Karpas-422 (cell line): ENCODE results near the gene EFHB. TPM values are rescaled to one million over a fixed set of nuclear protein-coding genes. Genes with fewer than 3 reads are reported as not detected.

ENCODE experiments used
- DNase-seq: peaks from one replicate; pipeline ENCODE4 v3.0.0-alpha.2; 2015
- H2AFZ ChIP-seq: fragments of 200-600 bp; sonication (generic); 2 replicates; pipeline ENCODE4 v1.6.1; 2014; ENCODE audit warnings: antibody characterized with exemption, low read length, mixed read lengths
- H3K27ac ChIP-seq: fragments of 200-600 bp; sonication (generic); 2 replicates; pipeline ENCODE4 v1.5.1; 2014; ENCODE audit warnings: mild to moderate bottlenecking, low read length, moderate library complexity
- H3K27me3 ChIP-seq: fragments of 200-600 bp; sonication (generic); 2 replicates; pipeline ENCODE4 v1.6.1; 2014; ENCODE audit warnings: low read length, mixed read lengths
- H3K36me3 ChIP-seq: fragments of 200-600 bp; sonication (generic); 2 replicates; pipeline ENCODE4 v1.6.1; 2014; ENCODE audit warnings: low read length, mixed read lengths; ENCODE audit not compliant: insufficient read depth
- H3K4me1 ChIP-seq: fragments of 200-600 bp; sonication (generic); 2 replicates; pipeline ENCODE4 v1.6.1; 2014; ENCODE audit warnings: mild to moderate bottlenecking, low read length, mixed read lengths
- H3K4me2 ChIP-seq: fragments of 200-600 bp; sonication (generic); 2 replicates; pipeline ENCODE4 v1.6.1; 2014; ENCODE audit warnings: low read length, low read depth, mild to moderate bottlenecking; ENCODE audit not compliant: poor library complexity, severe bottlenecking
- H3K4me3 ChIP-seq: fragments of 200-600 bp; sonication (generic); 2 replicates; pipeline ENCODE4 v1.5.1; 2014; ENCODE audit warnings: mild to moderate bottlenecking, antibody characterized with exemption, low read length, mixed read lengths
- H3K79me2 ChIP-seq: fragments of 200-600 bp; sonication (generic); 2 replicates; pipeline ENCODE4 v1.6.1; 2014; ENCODE audit warnings: mild to moderate bottlenecking, low read length, mixed read lengths
- H3K9ac ChIP-seq: fragments of 200-600 bp; sonication (generic); 2 replicates; pipeline ENCODE4 v1.6.0; 2014; ENCODE audit warnings: low read length
- H3K9me2 ChIP-seq: fragments of 200-600 bp; sonication (generic), shearing (Covaris generic); replicated peaks from 2 replicates; pipeline ENCODE4 v1.6.0; 2014; ENCODE audit warnings: mild to moderate bottlenecking, low read length, moderate library complexity; ENCODE audit not compliant: insufficient read depth
- H3K9me3 ChIP-seq: fragments of 300-700, 200-600 bp; sonication (generic); 2 replicates; pipeline ENCODE4 v1.6.1; 2014; ENCODE audit warnings: low read length, mixed read lengths
- H4K20me1 ChIP-seq: fragments of 200-600 bp; sonication (generic); 2 replicates; pipeline ENCODE4 v1.6.1; 2014; ENCODE audit warnings: mild to moderate bottlenecking, antibody characterized with exemption, low read length, low read depth; ENCODE audit not compliant: insufficient read depth
- total RNA-seq: library from RNA; depleted of rRNA; stranded (reverse); fragments of >200 nt; shearing (Covaris generic); gene quantifications from 2 replicates; pipeline ENCODE4 v1.2.3, GENCODE V29; 2014; ENCODE audit warnings: low replicate concordance

Gene EFHB
- total RNA-seq, 1 experiment from 2014 or later: 7.3 TPM

DNA sequence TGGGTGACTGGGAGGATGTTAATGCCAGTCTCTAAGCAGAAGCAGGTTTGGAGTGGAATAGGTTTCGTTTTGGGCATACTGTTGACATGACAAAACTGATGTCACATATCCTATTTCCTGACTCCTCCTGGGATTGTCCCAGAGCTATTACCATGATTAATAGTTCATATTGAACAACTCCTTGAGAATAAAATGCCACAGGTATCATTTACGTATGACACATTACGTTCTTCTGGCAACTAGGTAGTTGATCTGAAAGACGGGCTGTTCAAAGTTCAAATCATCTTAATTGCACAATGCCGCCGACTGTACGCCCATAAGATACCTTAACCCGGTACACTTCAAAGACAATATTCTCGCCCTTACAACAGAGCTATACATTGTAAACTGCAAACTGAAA, 11.5 kb upstream of the EFHB start:
- Histone ChIP-seq H3K9ac (no peak overlapping the region), H3K79me2 (peaks cover 41% of the 10 kb centered on the region), H3K27me3 (no peaks in the 10 kb centered on the region), H4K20me1 (peaks cover 23% of the 10 kb centered on the region), H2AFZ (no peak overlapping the region), H3K4me2 (peak overlapping the region; percentile 85), H3K4me1 (peaks cover 34% of the 10 kb centered on the region), H3K4me3 (peak overlapping the region; percentile 94; the same call in 1 of the 2 replicates), H3K9me3 (no peaks in the 10 kb centered on the region), H3K36me3 (no peaks in the 10 kb centered on the region), H3K9me2 (peaks cover 8% of the 10 kb centered on the region; the same call in 1 of the 2 replicates), H3K27ac (no peak overlapping the region)
- no peak for DNase-seq

DNA sequence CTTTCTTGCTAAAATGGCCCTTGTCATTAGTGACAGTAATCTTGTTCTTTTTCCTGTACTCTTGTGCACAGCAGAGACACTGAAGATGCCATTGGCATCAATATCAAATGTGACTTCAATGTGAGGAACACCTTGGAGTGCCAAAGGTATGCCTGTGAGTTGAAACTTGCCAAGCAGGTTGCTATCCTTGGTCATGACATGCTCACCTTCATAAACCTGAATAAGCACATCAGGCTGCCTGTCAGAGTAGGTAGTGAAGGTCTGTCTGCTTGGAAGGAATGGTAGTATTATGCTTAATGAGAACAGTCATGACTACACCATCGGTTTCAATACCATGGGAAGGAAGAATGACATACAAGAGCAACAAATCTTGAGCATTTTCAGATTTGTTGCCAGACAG, 6.6 kb upstream of the EFHB start:
- Histone ChIP-seq H3K27me3 (no peaks in the 10 kb centered on the region), H3K79me2 (no peaks in the 10 kb centered on the region), H4K20me1 (no peaks in the 10 kb centered on the region), H3K9me2 (0 out of 2 replicates have a peak, but pooled peaks cover 1% of the 10 kb centered on the region), H3K4me3 (no peak overlapping the region), H3K36me3 (no peaks in the 10 kb centered on the region), H3K4me1 (peaks cover 1% of the 10 kb centered on the region), H3K4me2 (no peak overlapping the region), H3K27ac (no peak overlapping the region), H3K9ac (no peak overlapping the region), H2AFZ (no peak overlapping the region), H3K9me3 (no peaks in the 10 kb centered on the region)
- DNase-seq: no peak

DNA sequence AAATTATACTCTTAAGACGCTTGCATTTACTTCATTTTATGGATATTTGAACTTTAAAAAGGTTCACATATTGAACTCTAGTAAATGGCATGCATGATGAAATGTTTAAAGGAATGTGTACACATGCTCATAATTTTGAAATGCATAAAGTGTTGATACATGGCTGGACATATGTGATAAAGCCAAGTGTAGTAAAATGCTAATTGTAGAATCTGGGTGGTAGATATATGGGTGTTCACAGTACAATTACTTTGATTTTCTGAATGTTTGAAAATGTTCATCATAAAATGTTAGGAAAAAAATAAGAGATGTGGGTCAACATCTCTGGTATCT, 4.2 kb upstream of the EFHB start:
- Histone ChIP-seq H3K79me2 (no peaks in the 10 kb centered on the region), H3K9me2 (no peaks in the 10 kb centered on the region), H2AFZ (no peak overlapping the region), H3K4me2 (no peak overlapping the region), H3K27ac (no peak overlapping the region), H3K9ac (no peak overlapping the region), H4K20me1 (no peaks in the 10 kb centered on the region), H3K9me3 (no peaks in the 10 kb centered on the region), H3K27me3 (no peaks in the 10 kb centered on the region), H3K4me1 (no peaks in the 10 kb centered on the region), H3K4me3 (no peak overlapping the region), H3K36me3 (no peaks in the 10 kb centered on the region)
- no peak for DNase-seq

DNA sequence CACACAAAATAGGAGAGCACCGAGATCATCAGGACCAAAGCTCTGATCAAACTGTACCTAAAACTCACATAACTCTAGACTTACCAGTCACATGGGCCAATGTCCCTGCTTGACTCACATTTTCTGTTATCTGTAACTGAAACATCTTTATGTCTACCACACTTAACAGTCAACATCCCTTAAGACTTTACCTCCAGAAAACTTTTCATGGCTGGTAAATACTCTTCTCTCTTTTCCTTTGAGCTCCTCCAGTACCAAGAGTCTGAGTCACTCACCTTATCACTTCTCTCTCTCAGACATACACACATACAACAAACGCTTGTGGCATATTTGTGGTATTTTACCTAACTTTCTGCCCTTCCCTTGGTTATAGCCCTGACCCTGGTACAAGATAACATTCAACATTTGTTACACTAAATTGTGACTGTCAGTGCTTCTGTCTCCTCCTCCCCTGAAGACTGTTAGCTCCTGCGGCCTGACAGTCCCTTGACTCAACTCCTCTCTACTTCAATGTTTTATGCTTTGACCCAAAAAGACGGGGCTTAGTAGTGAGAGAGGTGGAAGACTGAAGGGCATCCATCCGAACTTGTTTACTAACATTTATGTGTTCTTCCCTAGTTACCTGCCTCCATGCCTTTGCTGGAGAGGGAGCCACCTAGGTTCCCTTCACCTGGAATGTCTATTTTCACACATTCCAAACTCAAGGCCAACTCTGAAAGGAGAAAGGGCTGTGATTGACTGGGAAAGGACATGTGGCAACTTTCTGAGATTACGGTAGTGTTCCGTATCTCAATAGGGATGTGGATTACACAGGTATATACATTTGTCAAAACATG, 3.7 kb upstream of the EFHB start:
- Histone ChIP-seq H4K20me1 (no peaks in the 10 kb centered on the region), H3K4me3 (no peak overlapping the region), H3K9me2 (no peaks in the 10 kb centered on the region), H3K79me2 (no peaks in the 10 kb centered on the region), H3K4me2 (no peak overlapping the region), H2AFZ (no peak overlapping the region), H3K9ac (no peak overlapping the region), H3K27me3 (no peaks in the 10 kb centered on the region), H3K27ac (no peak overlapping the region), H3K36me3 (no peaks in the 10 kb centered on the region), H3K4me1 (no peaks in the 10 kb centered on the region), H3K9me3 (no peaks in the 10 kb centered on the region)
- DNase-seq: no peak

DNA sequence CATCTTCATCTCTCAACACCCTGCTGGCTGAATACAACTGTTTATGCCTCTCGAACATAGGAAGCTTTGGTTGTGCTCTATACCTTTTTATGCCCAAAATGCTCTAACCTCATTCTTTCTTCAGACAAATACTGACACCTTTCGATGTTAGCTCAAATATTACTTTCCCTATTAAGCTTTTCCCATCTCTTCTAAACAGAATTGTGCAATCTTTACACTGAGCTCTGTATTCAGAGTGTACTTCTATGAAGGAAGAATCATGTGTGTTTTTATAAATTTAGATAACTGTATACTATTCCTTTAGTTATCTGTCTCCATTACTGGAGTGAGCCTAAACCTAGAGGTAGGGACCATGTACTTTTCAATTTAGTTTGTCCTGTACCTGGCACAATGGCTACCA, 1.6 kb downstream of the EFHB start:
- Histone ChIP-seq H3K36me3 (no peaks in the 10 kb centered on the region), H3K9ac (no peak overlapping the region), H3K79me2 (no peaks in the 10 kb centered on the region), H4K20me1 (no peaks in the 10 kb centered on the region), H3K9me3 (no peaks in the 10 kb centered on the region), H2AFZ (no peak overlapping the region), H3K27me3 (no peaks in the 10 kb centered on the region), H3K9me2 (no peaks in the 10 kb centered on the region), H3K4me1 (no peaks in the 10 kb centered on the region), H3K4me3 (no peak overlapping the region), H3K27ac (no peak overlapping the region), H3K4me2 (no peak overlapping the region)
- no peak for DNase-seq

DNA sequence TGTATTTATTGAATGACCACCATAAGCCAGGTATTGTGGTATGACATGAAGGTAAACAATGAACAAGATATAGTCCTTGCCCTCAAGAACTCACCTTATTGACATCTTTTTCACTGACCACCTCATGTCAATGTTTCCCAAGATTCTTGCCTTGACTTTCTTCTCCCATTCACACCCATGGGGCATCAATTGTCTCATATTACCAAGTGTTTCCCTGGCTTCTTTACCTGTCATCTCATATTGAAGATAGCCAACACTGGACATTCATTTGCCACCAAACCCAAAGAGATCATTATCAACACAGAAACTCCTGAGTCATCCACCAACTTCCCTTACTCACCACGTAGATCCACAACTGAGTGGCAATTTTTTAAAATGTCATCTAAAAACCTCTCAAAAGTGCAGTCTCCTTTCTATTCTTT, 2.2 kb downstream of the EFHB start:
- no peaks in the 10 kb centered on the region for H3K27me3 ChIP-seq
- H3K9ac ChIP-seq: no peak overlapping the region
- no peak overlapping the region for H3K4me2 ChIP-seq

DNA sequence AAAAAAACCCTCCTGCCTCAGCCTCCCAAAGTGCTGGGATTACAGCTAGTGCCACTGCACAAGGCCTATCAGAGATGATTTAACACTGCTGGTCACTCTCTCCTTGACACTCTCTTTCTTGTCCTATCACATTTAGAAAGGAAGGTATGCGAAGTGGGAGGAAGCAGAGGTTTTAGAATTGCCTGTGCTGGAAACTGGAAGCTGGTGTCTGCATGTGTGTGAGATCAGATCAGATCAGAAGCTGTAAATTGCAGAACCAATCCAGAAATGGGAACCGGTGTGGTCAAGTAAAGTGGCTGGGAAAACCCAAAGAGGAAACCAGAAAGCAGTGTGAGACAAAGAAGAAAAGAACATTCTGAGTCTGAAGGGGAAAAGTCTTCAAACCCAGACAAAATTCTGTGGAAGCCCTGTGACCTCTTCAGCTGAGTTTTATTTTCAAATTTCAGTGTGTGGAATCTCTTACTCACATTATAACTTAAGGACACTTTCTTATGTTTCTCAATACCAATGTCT, 2.8 kb downstream of the EFHB start:
- no peak overlapping the region for H3K4me2 ChIP-seq
- H3K9ac ChIP-seq: no peak overlapping the region
- no peak for DNase-seq
- no peaks in the 10 kb centered on the region for H3K79me2 ChIP-seq
- no peaks in the 10 kb centered on the region for H3K36me3 ChIP-seq
- H3K4me3 ChIP-seq: no peak overlapping the region
- H3K27ac ChIP-seq: no peak overlapping the region
- H3K9me3 ChIP-seq: no peaks in the 10 kb centered on the region
- no peak overlapping the region for H2AFZ ChIP-seq
- no peaks in the 10 kb centered on the region for H3K4me1 ChIP-seq
- H3K27me3 ChIP-seq: no peaks in the 10 kb centered on the region
- H3K9me2 ChIP-seq: no peaks in the 10 kb centered on the region
- no peaks in the 10 kb centered on the region for H4K20me1 ChIP-seq

More for the DNA sequence above, 2.2 kb downstream of the EFHB start:
- Histone ChIP-seq H3K9me3 (no peaks in the 10 kb centered on the region), H3K4me1 (no peaks in the 10 kb centered on the region), H4K20me1 (no peaks in the 10 kb centered on the region), H3K27ac (no peak overlapping the region), H2AFZ (no peak overlapping the region), H3K4me3 (no peak overlapping the region), H3K9me2 (no peaks in the 10 kb centered on the region), H3K36me3 (no peaks in the 10 kb centered on the region), H3K79me2 (no peaks in the 10 kb centered on the region)
- no peak for DNase-seq

DNA sequence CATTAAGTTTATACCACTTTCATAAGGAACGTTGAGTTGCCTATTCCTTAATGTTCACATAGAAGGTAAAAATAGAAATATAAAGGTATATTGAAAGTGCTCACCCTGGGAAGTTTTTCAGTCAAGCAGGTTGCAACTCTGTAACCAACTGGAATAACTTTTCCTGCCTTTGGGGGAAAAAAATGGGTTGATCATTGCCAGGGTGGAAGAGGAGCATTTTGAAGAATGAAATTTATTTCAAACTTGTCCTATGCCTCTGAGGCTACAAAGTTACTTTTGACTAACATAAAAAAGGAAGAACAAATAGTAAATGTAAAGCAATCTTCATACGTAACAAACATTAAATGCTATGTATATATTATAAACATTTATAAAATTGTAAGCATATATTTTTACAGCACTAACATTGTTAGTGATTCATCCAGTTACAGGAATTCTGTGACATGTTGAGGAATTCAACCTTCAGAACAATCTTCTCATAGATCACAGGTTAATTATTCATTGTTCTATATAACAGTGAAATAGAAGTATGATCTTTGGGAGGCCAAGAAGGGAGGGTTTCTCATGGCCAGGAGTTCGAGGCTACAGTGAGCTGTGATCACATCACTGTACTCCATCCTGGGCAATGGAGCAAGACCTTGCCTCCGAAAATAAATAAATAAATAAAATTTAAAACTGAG, 13.5 kb downstream of the EFHB start:
- no peaks in the 10 kb centered on the region for H3K4me1 ChIP-seq
- H3K27ac ChIP-seq: no peak overlapping the region
- H3K36me3 ChIP-seq: no peaks in the 10 kb centered on the region
- DNase-seq: no peak
- H3K79me2 ChIP-seq: no peaks in the 10 kb centered on the region
- H2AFZ ChIP-seq: no peak overlapping the region
- no peaks in the 10 kb centered on the region for H4K20me1 ChIP-seq
- H3K9ac ChIP-seq: no peak overlapping the region
- H3K9me3 ChIP-seq: no peaks in the 10 kb centered on the region
- no peaks in the 10 kb centered on the region for H3K27me3 ChIP-seq
- no peaks in the 10 kb centered on the region for H3K9me2 ChIP-seq
- H3K4me3 ChIP-seq: no peak overlapping the region
- no peak overlapping the region for H3K4me2 ChIP-seq
